Measurements from ENCODE around the gene ARHGAP31.

DNA sequence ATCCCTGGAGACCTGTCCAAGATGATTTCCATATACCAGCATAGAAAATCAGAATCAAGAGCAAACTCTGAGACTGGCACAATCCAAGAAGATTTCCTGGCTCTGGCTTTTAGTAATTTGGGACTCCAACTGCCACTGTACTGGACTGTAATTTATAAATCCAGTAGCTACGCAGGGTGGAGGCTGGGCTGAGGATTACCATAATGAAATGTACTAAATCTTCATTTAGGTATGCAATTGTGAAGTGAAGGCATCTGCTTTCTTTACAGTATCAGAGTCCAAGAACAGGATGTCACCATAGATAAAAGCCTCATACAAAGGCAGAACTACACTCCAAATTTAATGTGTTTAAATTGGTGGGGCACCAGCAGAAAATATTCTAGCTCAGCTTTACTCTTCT lies 122.7 kb downstream of the ARHGAP31 start:
- TF ChIP-seq, protein P1, sequence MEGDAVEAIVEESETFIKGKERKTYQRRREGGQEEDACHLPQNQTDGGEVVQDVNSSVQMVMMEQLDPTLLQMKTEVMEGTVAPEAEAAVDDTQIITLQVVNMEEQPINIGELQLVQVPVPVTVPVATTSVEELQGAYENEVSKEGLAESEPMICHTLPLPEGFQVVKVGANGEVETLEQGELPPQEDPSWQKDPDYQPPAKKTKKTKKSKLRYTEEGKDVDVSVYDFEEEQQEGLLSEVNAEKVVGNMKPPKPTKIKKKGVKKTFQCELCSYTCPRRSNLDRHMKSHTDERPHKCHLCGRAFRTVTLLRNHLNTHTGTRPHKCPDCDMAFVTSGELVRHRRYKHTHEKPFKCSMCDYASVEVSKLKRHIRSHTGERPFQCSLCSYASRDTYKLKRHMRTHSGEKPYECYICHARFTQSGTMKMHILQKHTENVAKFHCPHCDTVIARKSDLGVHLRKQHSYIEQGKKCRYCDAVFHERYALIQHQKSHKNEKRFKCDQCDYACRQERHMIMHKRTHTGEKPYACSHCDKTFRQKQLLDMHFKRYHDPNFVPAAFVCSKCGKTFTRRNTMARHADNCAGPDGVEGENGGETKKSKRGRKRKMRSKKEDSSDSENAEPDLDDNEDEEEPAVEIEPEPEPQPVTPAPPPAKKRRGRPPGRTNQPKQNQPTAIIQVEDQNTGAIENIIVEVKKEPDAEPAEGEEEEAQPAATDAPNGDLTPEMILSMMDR (IDR thresholded peaks at IDR 0.05; ENCODE audit: low read depth, low read length): no peak
- TF ChIP-seq, protein P2, sequence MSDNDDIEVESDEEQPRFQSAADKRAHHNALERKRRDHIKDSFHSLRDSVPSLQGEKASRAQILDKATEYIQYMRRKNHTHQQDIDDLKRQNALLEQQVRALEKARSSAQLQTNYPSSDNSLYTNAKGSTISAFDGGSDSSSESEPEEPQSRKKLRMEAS (IDR thresholded peaks at IDR 0.05; ENCODE audit: low read depth, low read length): no peak
